NCI-H345 (cell line): ENCODE results near the gene EXT2.
A peak's percentile ranks its signal among the peaks of the same experiment; 100 is the strongest.

ENCODE experiments used
- DNase-seq: peaks from one replicate; lab custom pipeline; 2025; lab: John Stamatoyannopoulos, UW

The EXT2 gene

DNA sequence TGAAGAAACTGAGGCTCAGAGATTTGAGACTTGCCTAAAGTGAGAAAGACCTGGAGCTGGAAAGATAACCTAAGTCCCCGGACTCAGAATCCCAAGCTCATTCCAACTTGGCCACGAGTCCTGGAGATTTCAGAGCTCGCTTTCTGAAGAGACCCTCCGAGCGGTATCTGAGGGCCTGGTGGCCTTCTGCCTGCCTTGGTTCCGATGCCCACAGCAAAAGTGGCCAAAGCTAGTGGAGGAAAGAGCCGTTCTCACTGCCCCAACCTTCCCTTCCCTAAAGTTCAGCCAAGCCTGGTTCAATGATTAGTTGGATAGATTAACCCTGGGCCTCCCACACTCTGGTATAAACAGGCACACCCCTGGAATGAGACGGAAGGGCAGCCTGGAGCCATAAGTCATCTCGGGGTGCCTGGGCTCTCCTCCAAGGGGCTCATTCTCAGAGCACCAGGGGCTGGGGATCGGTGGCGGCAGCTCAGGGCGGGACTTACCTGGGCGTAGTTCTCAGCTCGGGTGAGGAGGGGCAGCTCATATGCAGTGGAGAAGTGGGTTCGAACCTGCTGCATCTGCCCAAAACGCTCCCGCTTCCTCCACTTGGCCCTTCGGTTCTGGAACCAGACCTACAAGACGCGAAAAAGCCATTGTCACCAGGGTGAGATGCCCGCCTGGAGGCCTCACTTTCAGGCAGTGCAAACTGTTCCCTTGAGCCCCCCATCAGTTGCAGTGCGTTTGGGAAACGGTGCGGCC is 171.7 kb downstream of the EXT2 start:
- DNase-seq: no peak

DNA sequence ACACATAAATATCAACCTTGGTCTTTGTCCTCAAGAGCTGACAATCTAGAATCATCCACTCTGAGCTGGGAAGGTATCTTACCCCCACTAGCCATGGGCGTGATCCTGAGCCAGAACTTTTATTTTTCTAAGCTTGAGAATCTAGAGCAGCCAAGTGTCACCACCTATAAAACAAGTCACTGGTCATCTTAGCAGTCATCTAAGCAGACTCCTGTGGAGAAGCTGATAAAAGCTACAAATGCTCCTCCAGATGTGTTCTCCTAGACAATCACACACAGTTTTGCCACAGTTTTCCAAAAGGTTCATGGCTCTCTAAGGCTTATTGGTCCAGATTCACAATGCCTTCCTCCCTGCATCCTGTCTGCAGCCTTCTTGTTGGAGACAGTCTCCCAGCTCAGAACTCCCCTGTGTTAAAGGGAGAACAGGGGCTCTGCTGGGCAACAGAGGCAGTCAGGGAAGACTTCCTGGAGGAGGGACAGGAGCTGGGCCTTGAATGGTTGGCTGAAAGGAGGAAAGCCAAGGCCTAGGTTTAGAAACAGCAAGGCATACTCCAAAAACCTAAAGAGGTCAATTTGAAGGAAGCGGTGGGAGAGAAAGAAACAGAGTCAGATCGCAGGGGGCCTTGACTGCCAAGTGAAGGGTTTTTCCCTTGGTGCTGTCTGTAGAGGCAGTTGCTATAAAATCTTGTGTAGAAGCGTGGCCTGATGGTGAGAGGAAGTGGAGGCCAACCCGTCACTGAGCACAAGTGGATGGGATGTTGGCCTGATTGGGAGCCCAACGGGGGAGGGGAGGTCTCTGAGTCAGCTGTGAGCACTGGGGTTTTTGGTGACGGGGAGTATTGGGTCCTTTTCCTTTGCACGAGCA is 172.5 kb downstream of the EXT2 start:
- DNase-seq: no peak

DNA sequence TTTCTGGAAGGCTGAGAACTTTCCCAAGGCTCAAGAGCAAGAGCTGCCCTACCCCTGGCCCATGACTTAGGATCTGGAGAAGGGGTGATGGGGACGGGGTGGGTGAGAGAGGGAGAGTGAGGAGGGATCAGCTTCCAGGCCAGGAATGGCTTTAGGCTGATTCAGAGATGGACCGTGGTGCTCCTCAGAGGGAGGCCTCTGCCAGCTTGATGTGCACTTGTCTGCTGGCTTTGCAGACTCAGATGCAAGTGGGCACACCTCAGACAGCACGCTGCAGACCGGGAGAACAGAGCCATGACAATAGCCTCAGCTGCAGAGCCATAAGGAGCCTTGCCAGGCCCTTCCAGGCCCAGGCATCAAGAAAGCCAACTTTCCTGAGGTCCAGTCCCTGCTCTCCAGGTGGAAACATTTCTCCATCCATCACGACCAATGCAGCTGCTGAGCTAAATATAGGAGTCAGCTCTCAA is 173.2 kb downstream of the EXT2 start:
- DNase-seq: no peak

DNA sequence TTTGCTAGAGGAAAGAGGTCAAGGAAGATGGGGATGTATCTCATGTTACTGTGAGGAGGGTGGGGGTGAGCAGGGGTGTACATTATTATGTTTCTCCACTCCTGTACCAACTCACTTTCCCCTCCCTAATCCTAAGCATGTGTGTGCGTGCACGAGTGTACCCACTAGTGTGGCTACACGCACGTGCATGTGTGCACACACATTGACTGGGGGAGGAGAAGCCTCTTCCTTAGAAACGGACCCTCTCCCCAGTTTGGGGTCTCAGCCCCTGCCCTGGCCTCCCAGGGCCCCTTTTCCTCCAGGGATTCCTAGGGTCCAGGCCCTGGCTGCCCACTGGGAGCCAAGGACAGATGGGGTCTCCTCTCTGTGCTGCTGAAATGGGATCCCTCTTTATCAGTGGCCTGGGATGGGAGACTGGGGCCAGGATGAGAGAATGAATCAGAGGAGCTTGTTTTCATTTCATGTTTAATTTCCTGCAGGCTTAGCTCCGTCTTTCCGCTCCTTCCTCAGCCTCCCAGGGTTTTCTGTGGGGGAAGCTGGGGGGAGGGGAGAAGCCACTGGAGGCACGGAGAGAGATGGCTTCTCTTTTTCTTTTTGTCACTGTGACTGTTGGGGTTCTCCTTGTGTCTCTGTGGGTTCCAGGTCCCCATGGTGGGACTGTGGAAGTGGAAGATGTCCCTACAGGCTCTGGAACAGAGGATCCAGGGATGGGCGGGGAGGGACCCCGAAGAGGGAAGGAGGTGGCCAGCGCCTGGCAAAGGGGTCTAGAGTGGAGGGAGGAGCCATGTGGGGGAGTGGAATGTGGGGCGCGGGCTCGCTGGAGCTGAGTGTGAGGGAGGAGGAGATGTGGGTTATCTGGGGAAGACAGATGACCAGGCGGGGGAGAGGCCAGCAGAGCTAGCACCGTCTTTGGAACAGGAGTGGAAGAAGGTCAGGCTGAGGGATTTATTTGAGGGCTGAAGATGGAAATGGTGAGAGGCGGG is 174.2 kb downstream of the EXT2 start:
- DNase-seq: no peak

DNA sequence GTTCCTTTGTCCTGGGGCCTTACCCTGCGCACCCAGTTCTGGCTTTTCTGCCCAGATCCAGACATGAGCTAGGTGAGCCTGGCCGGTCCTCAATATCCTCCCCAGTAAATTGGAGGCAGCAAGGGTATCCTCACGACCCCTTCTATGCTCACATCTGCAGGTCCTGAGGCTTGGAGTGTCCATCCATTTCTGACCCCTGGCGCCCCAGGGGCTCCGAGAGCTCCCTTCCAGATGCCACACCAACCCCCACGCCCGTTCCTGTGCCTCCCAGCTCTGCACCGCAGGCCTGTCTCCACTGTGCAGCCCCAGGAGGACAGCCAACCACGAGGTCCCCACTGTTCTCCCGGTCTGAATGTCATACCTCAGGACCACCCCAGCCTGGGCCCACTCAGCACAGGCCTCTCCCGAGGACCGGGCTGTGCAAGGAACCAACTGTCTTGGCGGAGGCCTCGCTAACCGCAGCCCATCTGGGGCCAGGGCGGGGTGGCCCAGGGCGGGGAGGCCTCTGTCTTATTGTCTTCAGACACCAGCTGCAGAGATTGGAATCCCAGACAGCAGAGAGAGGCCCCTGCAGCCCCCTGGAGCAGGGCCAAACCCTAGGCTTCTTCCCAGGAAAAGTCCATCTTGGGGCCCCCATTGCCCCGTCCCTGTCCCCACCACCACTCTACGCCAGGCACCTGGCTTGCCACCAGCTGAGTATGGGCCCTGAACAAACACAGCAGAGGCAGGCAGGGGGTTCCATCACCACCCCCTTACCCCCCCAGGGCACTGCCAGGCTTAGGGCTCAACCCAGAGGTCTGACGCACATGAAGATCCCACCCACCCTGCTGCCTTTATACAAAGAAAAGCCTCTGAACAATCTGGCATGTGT is 175.2 kb downstream of the EXT2 start:
- no peak for DNase-seq

DNA sequence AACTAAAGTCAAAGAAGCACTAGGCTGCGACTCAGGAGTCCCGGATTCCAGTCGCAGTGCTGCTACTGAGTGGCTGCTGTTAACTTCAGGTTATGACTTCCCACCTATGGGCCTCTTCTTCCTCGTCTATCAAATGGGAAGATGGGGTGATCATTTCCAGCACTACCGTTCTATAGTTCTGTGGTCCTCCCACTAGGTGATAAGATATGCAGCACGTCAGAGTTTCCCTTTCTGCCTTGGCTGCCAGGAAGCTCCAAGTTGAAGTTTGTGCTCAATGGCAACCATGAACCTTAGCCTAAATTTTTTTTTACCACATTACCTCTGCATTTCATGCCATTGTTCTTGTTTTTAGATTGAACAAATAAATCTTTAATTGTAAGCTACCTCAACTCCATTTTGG is 175.8 kb downstream of the EXT2 start:
- no peak for DNase-seq

DNA sequence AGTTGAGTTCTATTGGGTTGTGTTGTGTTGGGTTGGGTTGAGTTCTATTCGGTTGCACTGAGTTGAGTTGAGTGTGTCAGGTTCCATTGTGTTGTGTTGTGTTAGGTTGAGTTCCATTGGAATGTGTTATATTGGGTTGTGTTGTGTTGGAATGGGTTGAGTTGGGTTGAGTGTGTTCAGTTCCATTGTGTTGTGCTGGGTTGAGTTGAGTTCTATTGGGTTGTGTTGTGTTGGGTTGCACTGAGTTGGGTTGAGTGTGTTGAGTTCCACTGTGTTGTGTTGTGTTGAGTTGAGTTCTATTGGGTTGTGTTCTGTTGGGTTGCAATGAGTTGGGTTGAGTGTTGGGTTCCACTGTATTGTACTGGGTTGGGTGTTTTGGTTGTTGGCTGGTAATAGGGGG is 178.9 kb downstream of the EXT2 start:
- no peak for DNase-seq

DNA sequence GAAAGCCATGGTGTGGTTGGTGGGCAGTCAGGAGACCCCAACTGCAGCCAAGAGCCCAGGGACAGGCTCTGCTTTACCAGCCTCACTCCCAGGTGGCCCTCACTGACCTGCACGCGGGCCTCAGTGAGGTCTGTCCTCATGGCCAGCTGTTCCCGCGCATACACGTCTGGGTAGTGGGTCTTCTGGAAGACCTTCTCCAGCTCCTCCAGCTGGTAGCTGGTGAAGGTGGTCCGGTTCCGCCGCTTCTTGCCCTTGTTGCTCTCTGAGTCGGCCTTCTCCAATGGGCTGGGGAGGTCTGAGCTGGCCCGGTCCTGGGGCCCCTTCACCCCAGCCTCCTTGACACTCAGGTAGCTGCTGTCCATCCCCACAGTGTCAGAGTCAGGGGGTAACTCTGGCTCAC is 179.8 kb downstream of the EXT2 start:
- DNase-seq: no peak

DNA sequence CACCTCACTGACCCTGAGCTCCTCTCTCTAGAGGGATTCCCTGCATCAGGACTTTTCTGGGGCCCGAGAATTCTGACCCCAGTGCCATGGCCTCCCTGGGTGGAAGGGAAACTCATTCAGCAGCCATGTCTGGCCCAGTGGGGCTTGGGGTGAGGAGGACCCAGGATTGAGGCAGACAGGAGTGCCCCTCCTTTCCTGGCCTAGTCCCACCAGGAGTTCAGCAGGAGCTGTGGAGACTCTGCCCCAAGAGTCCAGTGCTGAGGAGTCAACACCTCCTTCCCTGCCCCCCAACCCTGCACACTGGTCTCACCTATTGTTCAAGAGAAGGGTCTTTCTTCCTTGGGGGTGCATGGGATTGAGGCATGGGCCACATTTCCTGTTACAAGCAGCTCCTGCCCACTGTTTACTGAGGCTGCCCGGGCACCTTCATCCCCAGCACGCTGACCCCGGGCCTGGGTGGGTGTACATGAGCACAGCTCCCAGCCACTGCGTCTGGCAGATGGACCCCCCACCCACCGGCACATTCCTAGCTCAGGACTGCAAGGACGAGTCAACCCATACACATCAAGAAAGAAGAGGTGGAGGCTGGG is 180.6 kb downstream of the EXT2 start:
- no peak for DNase-seq

DNA sequence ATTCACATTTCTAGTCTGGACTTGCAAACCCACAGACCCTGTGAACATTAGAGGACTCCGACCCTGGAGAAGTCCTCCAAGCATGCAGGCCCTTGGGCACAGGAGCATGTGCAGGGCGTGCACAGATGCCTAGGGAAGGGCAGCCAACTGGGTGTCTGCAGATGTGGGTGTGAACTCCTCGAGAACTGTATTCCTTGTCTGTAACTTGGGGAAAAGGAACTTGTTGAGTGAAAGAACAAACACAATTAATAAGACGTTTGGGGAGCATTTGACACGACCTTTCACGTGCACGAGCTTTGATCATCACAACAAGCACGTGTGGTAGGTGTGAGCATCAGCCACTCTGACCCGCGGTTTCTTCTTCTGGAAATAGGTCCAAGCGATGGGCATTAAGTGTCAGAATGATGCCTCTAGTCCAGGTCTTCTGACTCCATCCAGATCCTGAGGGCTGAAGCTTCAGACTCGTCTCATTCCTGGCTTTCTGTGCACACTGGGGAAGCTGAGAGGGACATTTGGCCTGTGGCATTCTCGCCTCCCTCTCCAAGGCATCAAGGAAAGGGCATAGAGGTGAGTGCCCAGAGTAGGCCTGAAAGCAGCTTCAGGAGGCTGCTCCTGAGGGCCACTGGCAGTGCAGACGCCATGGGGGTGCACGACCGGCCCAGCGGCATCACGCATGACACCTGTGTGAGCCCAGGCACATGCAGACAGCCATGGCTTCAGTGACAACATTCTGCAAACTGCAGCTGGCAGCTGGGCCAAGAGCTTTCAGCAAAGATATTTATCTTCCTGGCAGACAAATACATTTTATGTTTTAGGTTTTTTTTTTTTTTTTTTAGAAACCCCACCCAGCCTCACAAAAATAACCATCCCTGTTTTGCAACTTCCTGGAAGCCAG is 182.0 kb downstream of the EXT2 start:
- no peak for DNase-seq

DNA sequence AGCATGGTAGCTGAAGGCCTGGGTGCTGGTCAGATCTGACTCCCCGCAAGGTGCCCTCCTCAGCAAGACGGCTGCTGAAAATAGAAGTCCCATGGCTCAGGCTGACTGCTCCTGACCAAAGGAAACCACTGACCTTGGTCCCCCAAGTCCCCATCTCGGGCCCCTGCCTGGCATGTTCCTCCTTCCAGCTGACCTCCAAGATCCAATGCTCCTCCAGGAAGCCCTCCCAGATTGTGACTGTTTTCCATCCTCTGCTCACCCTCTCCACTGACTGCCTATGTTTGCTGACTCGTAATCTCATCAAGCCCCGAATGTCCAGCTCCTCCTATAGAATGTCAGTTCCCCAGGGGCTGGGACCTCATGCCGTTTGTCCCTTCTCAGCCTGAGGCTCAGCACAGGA is 184.0 kb downstream of the EXT2 start:
- no peak for DNase-seq

DNA sequence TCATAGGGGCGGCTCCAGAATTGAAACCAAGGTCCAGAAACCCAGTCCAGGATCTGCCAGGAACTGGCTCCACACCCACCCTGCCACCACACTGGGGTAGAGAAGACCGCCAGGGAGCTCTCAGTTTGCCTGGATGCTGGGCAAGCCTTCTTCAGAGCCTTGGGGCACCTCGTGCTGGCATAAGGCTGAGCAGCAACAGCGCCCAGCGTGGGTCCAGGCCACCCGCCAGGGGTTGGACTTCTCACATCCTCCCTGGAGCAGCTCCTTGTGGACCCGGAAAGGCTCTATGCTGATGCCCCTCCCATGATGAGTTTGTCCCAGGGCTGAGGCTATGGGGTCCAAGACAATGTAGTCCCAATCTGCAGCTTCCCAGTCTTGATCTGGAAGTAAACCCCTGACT is 184.8 kb downstream of the EXT2 start:
- DNase-seq: no peak

DNA sequence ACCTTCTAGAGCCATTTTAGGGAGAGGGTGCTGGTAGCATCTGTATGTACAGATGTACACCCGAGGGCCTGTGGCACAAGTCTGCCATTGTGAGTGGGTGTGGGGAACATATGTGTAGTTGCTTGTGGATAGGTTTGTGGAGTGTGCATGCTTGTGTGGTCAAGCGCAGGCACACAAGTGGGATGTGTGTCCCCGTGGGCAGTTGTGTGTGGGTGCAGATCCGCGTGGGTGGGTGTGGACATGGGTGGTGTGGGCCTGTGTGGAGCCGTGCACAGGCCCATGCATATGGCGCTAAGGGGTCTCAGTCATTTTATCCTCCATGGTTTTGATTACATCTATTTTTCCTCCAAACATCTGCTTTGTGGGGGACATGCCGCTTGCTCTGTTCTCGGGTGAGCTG is 185.7 kb downstream of the EXT2 start:
- no peak for DNase-seq

DNA sequence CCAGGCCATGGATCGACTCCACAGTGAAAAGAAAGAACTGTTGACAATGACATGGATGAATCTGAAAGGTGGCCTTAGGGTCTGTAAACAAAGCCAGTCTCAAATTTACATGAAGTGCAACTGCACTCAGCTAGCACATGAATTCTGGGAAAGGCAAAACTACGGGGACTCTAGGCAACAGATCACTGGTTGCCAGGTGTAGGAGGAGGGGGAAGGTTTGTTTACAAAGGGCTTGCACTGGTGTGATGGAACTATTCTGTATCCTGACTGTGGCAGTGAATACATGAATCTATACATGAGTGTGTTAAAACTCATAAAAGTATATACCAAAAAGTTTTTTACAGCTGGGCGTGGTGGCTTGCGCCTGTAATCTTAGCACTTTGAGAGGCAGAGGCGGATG is 187.1 kb downstream of the EXT2 start:
- peak; percentile 47 for DNase-seq

DNA sequence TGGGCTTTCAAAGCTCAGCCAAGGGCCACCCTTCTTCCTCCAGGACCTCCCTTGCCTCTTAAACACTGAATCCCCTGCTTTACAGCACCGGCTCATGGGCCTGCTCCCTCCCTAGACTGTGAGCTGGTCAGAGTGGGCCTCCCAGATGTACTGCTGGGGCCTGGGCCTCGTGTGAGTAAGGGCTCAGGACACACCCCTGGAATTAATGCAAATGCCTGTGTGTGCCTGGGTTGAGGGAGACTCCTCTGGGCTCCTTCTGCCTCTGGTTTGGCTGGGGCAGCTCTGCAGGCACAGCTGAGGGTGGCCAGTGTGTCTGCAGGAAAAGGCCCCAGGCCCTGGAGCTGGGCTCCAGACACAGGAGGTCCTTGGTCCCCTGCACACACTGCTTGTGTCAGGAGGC is 190.3 kb downstream of the EXT2 start:
- DNase-seq: no peak

DNA sequence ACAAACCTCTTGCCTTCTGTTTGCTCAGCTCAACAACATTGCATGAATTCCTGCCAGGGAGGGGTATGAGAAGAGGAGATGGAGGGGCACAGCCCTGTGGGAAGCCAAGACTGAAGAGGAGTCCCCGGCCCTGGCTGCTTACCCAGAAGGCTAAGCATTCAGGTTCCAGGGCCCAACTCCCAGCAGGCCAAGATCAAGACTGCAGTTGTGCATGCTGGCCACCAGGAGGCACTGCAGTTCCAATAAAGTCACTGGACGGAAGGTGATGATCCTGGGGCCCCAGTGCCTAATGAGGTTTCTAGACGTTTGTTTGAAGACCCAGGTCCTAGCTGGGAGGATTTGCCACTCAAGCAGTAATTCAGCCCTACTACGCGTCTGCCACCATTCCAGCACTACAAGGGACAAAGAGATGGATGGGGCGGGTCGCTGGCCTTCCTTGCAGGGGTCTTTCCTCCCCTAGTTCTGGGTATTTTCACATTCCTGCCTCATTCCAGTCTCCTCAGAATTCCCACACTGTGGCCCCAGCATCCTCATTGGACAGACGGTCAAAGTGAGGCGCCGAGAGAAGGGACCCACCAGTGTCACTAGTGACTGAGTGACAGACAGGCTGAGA is 190.9 kb downstream of the EXT2 start:
- peak; percentile 56 for DNase-seq

DNA sequence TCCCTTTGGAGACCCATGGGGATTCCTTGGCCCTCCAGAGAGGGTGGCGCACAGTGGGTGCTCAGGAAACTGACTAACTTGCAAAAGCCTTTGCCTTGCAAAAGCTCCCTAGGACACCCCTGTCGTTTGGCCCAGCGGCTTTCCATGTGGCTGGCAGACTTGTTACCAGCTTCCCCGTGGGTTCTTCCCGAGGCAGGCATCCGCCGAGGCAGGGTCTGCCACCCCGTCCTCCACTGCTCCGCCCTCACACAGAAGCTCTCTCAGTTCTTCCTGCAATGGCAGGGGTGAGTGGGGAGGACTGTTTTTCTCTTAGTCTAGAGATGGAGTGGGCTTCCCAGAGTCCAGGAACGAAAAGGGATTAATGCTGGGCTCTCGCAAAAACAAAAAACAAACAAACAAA is 191.4 kb downstream of the EXT2 start:
- no peak for DNase-seq

DNA sequence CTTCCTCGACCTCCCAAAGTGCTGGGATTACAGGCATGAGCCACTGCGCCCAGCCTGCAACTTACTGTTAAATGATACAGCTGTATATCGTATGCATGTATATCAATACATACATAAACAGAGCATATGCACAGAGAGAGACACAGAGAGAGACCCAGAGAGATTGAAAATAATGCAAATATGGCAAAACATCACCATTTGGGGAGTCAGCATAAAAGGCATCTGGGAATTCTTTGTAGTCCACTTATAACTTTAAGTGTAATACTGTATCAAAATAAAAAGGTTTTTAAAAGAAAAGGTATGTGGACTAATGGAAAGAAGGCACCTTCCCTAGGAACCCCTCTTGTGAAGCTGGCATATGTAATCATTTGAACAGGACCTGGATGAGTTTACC is 192.7 kb downstream of the EXT2 start:
- DNase-seq: no peak

DNA sequence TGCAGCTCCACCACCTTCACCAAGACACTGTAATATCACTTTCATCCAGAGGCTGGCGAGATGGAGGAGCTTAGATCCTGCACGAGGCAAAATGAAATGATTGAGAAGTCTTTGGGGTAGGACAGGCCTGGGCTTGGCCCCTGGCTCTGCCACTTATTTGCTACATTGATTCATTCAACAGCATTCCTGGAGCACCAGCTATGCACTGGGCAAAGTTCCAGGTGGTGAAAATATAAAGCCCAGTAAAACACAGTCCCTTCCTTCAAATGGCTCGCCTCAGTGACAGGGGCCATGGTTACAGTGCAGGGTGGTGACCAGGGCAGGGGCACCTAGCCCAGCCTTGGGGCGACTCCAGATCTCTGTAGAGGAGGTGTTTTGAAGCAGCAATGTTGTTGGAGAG is 194.7 kb downstream of the EXT2 start:
- DNase-seq: no peak
